ENCODE data around the gene ST14.
A peak's percentile ranks its signal among the peaks of the same experiment; 100 is the strongest.

ST14 gene

GRCh38 chr11:130159657-130160497, at the start of gene ST14:
TSS of gene ST14 (plus strand) at chr11:130159782. CDS start at chr11:130159980, 198 bp downstream.
- H3K4me3 Mint-ChIP-seq = peak within 1 kb of the TSS; percentile 73
- H3K27ac Mint-ChIP-seq = no peak within 1 kb of the TSS
- peaks cover 42% of the 10 kb centered on the region for H3K27me3 Mint-ChIP-seq
- H3K4me1 Mint-ChIP-seq = peaks cover 23% of the 10 kb centered on the region
- H3K9me3 Mint-ChIP-seq = no peaks in the 10 kb centered on the region
- peaks cover 1% of the 10 kb centered on the region for H3K36me3 Mint-ChIP-seq

- Mint-ChIP-seq H3K36me3 (peaks cover 32% of the 10 kb centered on the region), H3K9me3 (no peaks in the 10 kb centered on the region), H3K27me3 (no peaks in the 10 kb centered on the region), H3K4me3 (no peak overlapping the region), H3K27ac (no peak overlapping the region), H3K4me1 (peaks cover 4% of the 10 kb centered on the region)
Measured at GRCh38 chr11:130110339-130111108, 49.1 kb upstream of the ST14 start.

DNA sequence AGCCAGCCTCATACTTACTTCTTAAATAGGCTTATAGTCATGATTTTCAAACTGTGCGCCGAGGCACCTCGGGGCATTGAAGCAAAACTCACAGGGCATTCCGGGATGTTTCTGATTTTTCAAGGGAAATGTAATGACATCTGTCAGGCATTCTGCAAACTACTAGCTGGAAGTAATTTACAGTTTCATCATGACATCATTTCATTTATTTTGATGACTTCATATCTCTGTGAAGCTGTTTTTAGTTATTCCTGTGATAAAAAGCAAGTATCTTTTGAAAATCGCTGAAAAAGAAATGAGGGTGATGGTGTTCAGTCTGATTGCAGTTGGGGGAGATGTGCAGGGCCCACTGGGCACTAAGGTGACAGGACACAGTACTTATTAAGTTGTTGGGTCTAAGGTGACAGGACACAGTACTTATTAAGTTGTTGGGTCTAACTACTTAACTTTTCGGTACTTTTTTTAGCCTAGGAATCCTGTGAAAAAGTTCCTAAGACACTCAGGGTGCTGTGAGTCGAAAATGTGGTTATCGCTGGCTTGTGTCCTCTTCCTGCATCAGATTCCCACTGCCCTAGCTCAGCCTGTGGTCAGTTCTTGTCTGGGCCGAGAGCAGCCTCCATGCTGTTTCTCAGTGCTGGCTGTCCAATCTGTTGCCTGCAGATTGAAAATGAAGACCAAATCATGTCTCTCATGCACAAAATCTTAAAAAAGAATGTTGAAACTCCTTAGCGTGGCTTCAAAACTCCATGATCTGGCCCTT, 47.3 kb upstream of the ST14 start:
- peaks cover 29% of the 10 kb centered on the region for H3K36me3 Mint-ChIP-seq
- H3K27ac Mint-ChIP-seq = no peak overlapping the region
- H3K4me3 Mint-ChIP-seq = no peak overlapping the region
- H3K4me1 Mint-ChIP-seq = peaks cover 4% of the 10 kb centered on the region
- no peaks in the 10 kb centered on the region for H3K27me3 Mint-ChIP-seq
- no peaks in the 10 kb centered on the region for H3K9me3 Mint-ChIP-seq

DNA sequence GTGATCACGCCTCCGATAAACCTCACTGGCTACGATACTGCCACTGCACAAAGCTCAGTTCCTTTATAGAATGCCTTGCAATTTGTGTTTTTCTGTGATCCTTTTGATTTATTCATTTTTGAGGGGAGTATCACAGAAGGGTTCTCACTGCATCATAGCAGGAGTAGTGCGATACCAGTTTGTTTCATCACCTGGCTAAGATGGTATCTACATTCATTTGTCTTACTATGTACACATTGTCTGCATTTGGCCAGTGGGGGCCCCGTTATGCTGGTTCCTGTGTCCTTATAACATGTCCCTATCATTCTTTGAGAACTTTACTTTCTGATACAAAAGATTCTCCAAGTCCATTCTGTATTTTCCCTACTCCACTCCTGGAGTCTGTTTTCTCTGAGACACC, 45.3 kb upstream of the ST14 start:
- Mint-ChIP-seq H3K9me3 (no peaks in the 10 kb centered on the region), H3K27ac (no peak overlapping the region), H3K4me3 (no peak overlapping the region), H3K36me3 (peaks cover 29% of the 10 kb centered on the region), H3K4me1 (peaks cover 17% of the 10 kb centered on the region), H3K27me3 (no peaks in the 10 kb centered on the region)

- peaks cover 29% of the 10 kb centered on the region for H3K36me3 Mint-ChIP-seq
- H3K27ac Mint-ChIP-seq = no peak overlapping the region
- peaks cover 21% of the 10 kb centered on the region for H3K4me1 Mint-ChIP-seq
- no peak overlapping the region for H3K4me3 Mint-ChIP-seq
- no peaks in the 10 kb centered on the region for H3K9me3 Mint-ChIP-seq
- no peaks in the 10 kb centered on the region for H3K27me3 Mint-ChIP-seq
Measured at GRCh38 chr11:130114726-130115125, 44.9 kb upstream of the ST14 start.

DNA sequence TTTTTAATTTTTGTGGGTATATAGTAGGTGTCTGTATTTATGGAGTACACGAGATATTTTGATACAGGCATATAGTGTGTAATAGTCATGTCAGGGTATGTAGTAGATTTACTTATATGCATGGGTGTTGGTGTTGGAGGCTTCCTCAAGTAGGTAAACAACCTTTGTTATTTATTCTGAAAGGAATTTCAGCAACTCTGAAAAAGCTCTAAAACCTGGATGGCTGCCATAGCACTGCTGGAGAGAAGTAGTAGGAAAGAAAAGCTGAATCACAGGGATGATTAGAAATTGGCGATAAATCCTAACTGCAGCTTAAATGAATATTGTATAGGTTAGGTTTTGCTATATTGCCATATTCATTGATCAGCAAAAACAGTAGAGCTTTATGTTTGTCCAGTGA, 44.4 kb upstream of the ST14 start:
- no peak overlapping the region for H3K4me3 Mint-ChIP-seq
- H3K27me3 Mint-ChIP-seq = no peaks in the 10 kb centered on the region
- H3K4me1 Mint-ChIP-seq = peaks cover 24% of the 10 kb centered on the region
- no peaks in the 10 kb centered on the region for H3K9me3 Mint-ChIP-seq
- no peak overlapping the region for H3K27ac Mint-ChIP-seq
- H3K36me3 Mint-ChIP-seq = peaks cover 27% of the 10 kb centered on the region

DNA sequence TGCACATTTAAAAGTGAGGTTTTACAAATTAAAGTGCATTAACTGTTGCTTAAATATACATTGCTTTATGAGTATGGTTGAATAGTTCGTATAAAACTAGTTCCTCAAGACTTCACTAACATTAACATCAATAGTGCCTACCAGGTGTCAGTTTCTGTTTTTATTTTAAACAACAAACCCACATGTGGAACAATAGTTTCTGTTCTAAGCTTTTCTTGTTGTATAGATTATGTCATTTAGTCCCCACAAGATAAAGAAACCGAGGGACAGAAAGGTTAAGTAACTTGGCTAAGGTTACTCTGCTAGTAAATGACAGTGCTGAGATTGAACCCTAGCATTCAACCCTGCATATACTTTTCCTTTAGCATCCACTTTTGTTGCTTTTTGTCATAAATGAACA, 41.4 kb upstream of the ST14 start:
- Mint-ChIP-seq H3K4me1 (peaks cover 44% of the 10 kb centered on the region), H3K36me3 (peaks cover 21% of the 10 kb centered on the region), H3K4me3 (no peak overlapping the region), H3K9me3 (no peaks in the 10 kb centered on the region), H3K27me3 (no peaks in the 10 kb centered on the region), H3K27ac (no peak overlapping the region)

DNA sequence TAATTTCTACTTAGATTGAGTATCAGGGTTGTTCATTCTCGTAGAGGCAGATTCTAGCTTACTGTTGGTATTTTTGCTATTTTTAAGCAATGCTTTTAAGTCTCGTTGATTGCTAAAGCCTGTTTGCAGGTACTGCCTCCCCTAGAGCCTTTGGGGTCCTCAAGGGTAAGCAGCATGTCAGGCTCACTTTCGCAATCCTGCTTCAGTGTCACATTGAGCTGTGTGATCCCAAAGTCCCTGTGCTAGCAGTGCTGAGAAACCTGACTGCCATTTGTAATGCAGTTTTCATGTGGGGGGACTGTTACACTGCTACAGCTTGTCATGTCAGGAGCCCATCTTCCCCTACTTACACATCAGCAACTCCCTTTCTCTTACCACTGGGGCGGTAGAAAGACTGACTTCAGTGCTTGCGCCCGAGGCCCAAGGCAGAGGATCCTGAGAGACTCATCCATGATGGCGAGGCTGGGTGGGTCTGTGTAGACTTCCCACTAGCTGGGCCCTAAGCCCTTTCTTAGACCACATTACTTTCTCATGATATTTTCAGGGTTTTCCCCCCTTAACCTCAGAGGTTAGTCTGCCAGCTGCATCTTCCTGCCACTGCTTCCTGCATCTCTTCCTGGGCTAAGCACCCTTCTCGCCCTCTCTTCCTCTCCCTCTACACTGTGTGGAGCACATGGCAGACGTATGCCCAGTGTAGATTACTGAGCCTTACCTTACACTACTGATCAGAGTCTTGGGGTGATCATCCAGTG, 40.8 kb upstream of the ST14 start:
- peaks cover 19% of the 10 kb centered on the region for H3K36me3 Mint-ChIP-seq
- no peaks in the 10 kb centered on the region for H3K27me3 Mint-ChIP-seq
- H3K9me3 Mint-ChIP-seq = no peaks in the 10 kb centered on the region
- no peak overlapping the region for H3K27ac Mint-ChIP-seq
- peaks cover 44% of the 10 kb centered on the region for H3K4me1 Mint-ChIP-seq
- H3K4me3 Mint-ChIP-seq = peak overlapping the region; percentile 34

GRCh38 chr11:130120045-130120444, 39.5 kb upstream of the ST14 start:
- Mint-ChIP-seq H3K4me3 (no peak overlapping the region), H3K27ac (no peak overlapping the region), H3K4me1 (peaks cover 44% of the 10 kb centered on the region), H3K36me3 (peaks cover 14% of the 10 kb centered on the region), H3K27me3 (no peaks in the 10 kb centered on the region), H3K9me3 (no peaks in the 10 kb centered on the region)

DNA sequence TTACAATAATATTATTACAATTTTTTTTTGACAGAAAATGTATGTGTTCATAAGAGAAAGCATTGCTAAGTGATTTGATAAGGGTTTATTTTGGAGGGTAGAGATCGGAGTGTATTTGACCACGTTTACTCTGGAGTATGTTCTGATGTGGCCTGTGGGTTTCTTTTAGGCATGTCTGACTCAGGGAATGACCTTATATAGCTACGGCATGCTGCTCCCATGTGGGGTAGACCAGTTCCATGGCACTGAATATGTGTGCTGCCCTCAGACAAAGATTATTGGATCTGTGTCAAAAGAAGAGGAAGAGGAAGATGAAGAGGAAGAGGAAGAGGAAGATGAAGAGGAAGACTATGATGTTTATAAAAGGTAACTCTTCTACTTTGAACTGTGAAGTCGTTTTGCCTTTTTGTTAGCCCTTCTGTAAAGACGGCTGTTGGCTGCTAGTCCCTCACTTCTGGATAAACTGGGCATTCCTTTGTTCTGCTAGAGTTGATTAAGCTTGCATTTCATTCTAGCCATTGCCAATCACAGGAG, 38.1 kb upstream of the ST14 start:
- peaks cover 13% of the 10 kb centered on the region for H3K36me3 Mint-ChIP-seq
- no peaks in the 10 kb centered on the region for H3K9me3 Mint-ChIP-seq
- H3K27ac Mint-ChIP-seq = no peak overlapping the region
- H3K4me1 Mint-ChIP-seq = peaks cover 44% of the 10 kb centered on the region
- H3K4me3 Mint-ChIP-seq = peak overlapping the region; percentile 0
- H3K27me3 Mint-ChIP-seq = no peaks in the 10 kb centered on the region

DNA sequence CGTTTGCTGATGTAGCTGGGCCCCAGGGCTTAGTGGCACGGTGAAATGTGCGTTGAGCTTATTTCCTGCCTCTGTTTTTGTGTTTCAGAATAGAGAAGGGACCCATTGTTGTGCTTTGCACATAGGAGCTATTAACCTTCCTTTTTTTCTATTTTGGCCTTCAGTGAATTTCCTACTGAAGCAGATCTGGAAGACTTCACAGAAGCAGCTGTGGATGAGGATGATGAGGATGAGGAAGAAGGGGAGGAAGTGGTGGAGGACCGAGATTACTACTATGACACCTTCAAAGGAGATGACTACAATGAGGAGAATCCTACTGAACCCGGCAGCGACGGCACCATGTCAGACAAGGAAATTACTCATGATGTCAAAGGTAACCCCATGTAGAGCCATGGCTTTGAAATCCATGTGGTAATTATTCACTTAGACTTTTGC, 37.4 kb upstream of the ST14 start:
- Mint-ChIP-seq H3K27ac (no peak overlapping the region), H3K9me3 (no peaks in the 10 kb centered on the region), H3K4me3 (peak overlapping the region; percentile 53), H3K36me3 (peaks cover 13% of the 10 kb centered on the region), H3K27me3 (no peaks in the 10 kb centered on the region), H3K4me1 (peaks cover 44% of the 10 kb centered on the region)

DNA sequence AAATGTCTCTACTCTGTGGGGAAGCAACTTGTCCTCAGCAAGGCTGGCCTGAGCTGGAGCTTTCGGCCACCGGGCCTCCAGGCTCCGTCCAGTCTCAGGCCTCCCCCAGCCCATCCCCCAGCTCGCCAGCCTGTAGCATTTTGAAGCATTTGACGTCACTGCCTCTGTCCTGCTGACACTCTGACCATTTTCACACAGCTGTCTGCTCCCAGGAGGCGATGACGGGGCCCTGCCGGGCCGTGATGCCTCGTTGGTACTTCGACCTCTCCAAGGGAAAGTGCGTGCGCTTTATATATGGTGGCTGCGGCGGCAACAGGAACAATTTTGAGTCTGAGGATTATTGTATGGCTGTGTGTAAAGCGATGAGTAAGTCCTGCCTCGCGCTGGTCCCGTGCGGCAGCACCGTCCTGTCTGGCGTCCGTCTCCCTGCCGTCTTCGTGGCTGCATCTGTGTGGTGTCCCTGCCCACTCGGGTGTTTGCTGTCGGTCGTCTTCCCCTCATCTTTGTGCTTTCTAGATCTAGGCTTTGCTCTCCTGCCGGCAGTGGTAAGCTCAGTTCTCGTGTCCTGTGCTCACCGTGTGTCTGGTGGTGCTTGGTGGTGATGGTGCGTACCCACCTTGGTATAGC, 36.1 kb upstream of the ST14 start:
- Mint-ChIP-seq H3K4me1 (peaks cover 39% of the 10 kb centered on the region), H3K4me3 (no peak overlapping the region), H3K9me3 (no peaks in the 10 kb centered on the region), H3K36me3 (peaks cover 13% of the 10 kb centered on the region), H3K27me3 (no peaks in the 10 kb centered on the region), H3K27ac (no peak overlapping the region)

- H3K27ac Mint-ChIP-seq = no peak overlapping the region
- peaks cover 14% of the 10 kb centered on the region for H3K36me3 Mint-ChIP-seq
- peaks cover 33% of the 10 kb centered on the region for H3K4me1 Mint-ChIP-seq
- no peaks in the 10 kb centered on the region for H3K27me3 Mint-ChIP-seq
- no peak overlapping the region for H3K4me3 Mint-ChIP-seq
- H3K9me3 Mint-ChIP-seq = no peaks in the 10 kb centered on the region
Measured at GRCh38 chr11:130124096-130124495, 35.5 kb upstream of the ST14 start.

GRCh38 chr11:130125638-130126037, 33.9 kb upstream of the ST14 start:
- peaks cover 19% of the 10 kb centered on the region for H3K4me1 Mint-ChIP-seq
- no peaks in the 10 kb centered on the region for H3K9me3 Mint-ChIP-seq
- H3K36me3 Mint-ChIP-seq = peaks cover 14% of the 10 kb centered on the region
- no peaks in the 10 kb centered on the region for H3K27me3 Mint-ChIP-seq
- no peak overlapping the region for H3K27ac Mint-ChIP-seq
- H3K4me3 Mint-ChIP-seq = no peak overlapping the region

All from activated naive CD4-positive, alpha-beta T cell treated with anti-CD3 and anti-CD28 coated beads, Interleukin-2, amount 50 U/mL, for 24 hours (primary cell).